HEK293 (cell line): ENCODE results near the gene TUBG2.
A peak's percentile ranks its signal among the peaks of the same experiment; 100 is the strongest.

Experiments
- CTCF ChIA-PET: fragments of 350-600 bp; formaldehyde crosslinking; extraction: SDS; loops from one replicate; lab custom pipeline; 2021; ENCODE audit warnings: antibody characterized with exemption; lab: Yijun Ruan, JAX
- POLR2A ChIA-PET: fragments of 300-600 bp; formaldehyde crosslinking; extraction: SDS; loops from one replicate; lab custom pipeline; 2020; ENCODE audit warnings: antibody characterized with exemption, inconsistent platforms; lab: Yijun Ruan, JAX
- H3K27ac ChIP-seq: fragments of 200-500 bp; sonication (Bioruptor generic); 2 replicates; pipeline ENCODE4 v1.5.1; 2014; ENCODE audit warnings: low read depth, low read length, control low read depth, inconsistent platforms; ENCODE audit errors: extremely low read depth
- H3K36me3 ChIP-seq, 2 experiments: fragments of 200-500 bp in 1 of 2; sonication (Bioruptor generic) in 1 of 2; 1 replicate in 1 of 2; 2 replicates in 1 of 2; pipeline ENCODE4 v1.5.1; 2014 to 2017; ENCODE audit warnings: inconsistent platforms in 2 of 2, low read length in 2 of 2; ENCODE audit not compliant: control insufficient read depth in 2 of 2, insufficient read depth in 1 of 2
- H3K4me1 ChIP-seq: fragments of 200-500 bp; sonication (Bioruptor generic); 2 replicates; pipeline ENCODE4 v1.5.1; 2014; ENCODE audit warnings: mild to moderate bottlenecking, low read length, inconsistent platforms; ENCODE audit not compliant: control insufficient read depth, insufficient read depth
- H3K4me3 ChIP-seq: 2 replicates; pipeline ENCODE4 v1.5.1; 2011; ENCODE audit warnings: low read depth, mild to moderate bottlenecking, control low read depth, low read length, moderate library complexity
- H3K9me3 ChIP-seq: fragments of 200-500 bp; sonication (Bioruptor generic); 2 replicates; pipeline ENCODE4 v1.5.1; 2014; ENCODE audit warnings: low read depth, low read length, inconsistent platforms; ENCODE audit not compliant: control insufficient read depth, insufficient read depth
- INSM2 ChIP-seq: fragments of 450-650 bp; formaldehyde crosslinking; IDR thresholded peaks from 2 replicates; pipeline ENCODE4 v1.5.1; 2016; ENCODE audit warnings: missing biosample characterization, missing genetic modification characterization
- KLF1 ChIP-seq: fragments of 450-650 bp; formaldehyde crosslinking; IDR thresholded peaks from 2 replicates; pipeline ENCODE4 v1.5.1; 2016; ENCODE audit warnings: missing biosample characterization, missing genetic modification characterization
- KLF7 ChIP-seq: fragments of 450-650 bp; formaldehyde crosslinking; IDR thresholded peaks from 2 replicates; pipeline ENCODE4 v1.5.1; 2016; ENCODE audit warnings: missing biosample characterization, missing genetic modification characterization, borderline replicate concordance
- PRDM2 ChIP-seq: fragments of 450-650 bp; formaldehyde crosslinking; IDR thresholded peaks from 2 replicates; pipeline ENCODE4 v1.5.1; 2016; ENCODE audit warnings: missing biosample characterization, missing genetic modification characterization, borderline replicate concordance
- ZBTB17 ChIP-seq: fragments of 450-650 bp; formaldehyde crosslinking; IDR thresholded peaks from 2 replicates; pipeline ENCODE4 v1.5.1; 2016; ENCODE audit warnings: missing biosample characterization, missing genetic modification characterization
- ZFHX2 ChIP-seq: fragments of 450-650 bp; formaldehyde crosslinking; conservative IDR thresholded peaks from 2 replicates; pipeline ENCODE4 v1.5.1; 2016; ENCODE audit warnings: missing biosample characterization, missing genetic modification characterization
- ZNF157 ChIP-seq: fragments of 450-650 bp; formaldehyde crosslinking; IDR thresholded peaks from 2 replicates; pipeline ENCODE4 v1.5.1; 2016; ENCODE audit warnings: missing biosample characterization, missing genetic modification characterization
- ZNF18 ChIP-seq: fragments of 450-650 bp; formaldehyde crosslinking; IDR thresholded peaks from 2 replicates; pipeline ENCODE4 v1.5.1; 2016; ENCODE audit warnings: missing biosample characterization, missing genetic modification characterization
- ZNF184 ChIP-seq: fragments of 450-650 bp; IDR thresholded peaks from 2 replicates; pipeline ENCODE4 v1.5.1; 2018; ENCODE audit warnings: missing biosample characterization, mild to moderate bottlenecking, missing genetic modification characterization
- ZNF239 ChIP-seq: fragments of 450-650 bp; formaldehyde crosslinking; IDR thresholded peaks from 2 replicates; pipeline ENCODE4 v1.5.1; 2016; ENCODE audit warnings: missing biosample characterization, missing genetic modification characterization
- ZNF248 ChIP-seq: fragments of 450-650 bp; formaldehyde crosslinking; IDR thresholded peaks from 2 replicates; pipeline ENCODE4 v1.5.1; 2017; ENCODE audit warnings: missing biosample characterization, missing genetic modification characterization
- ZNF280D ChIP-seq: fragments of 450-650 bp; formaldehyde crosslinking; IDR thresholded peaks from 2 replicates; pipeline ENCODE4 v1.5.1; 2016; ENCODE audit warnings: missing biosample characterization, missing genetic modification characterization
- ZNF302 ChIP-seq: fragments of 450-650 bp; formaldehyde crosslinking; IDR thresholded peaks from 2 replicates; pipeline ENCODE4 v1.5.1; 2016; ENCODE audit warnings: missing biosample characterization, missing genetic modification characterization, low read depth
- ZNF404 ChIP-seq: fragments of 450-650 bp; formaldehyde crosslinking; IDR thresholded peaks from 2 replicates; pipeline ENCODE4 v1.5.1; 2017; ENCODE audit warnings: missing biosample characterization, missing genetic modification characterization
- ZNF449 ChIP-seq: fragments of 450-650 bp; formaldehyde crosslinking; IDR thresholded peaks from 2 replicates; pipeline ENCODE4 v1.5.1; 2017; ENCODE audit warnings: missing biosample characterization, mild to moderate bottlenecking, missing genetic modification characterization, moderate library complexity
- ZNF621 ChIP-seq: fragments of 450-650 bp; formaldehyde crosslinking; IDR thresholded peaks from 2 replicates; pipeline ENCODE4 v1.5.1; 2017; ENCODE audit warnings: missing biosample characterization, missing genetic modification characterization

Gene TUBG2

GRCh38 chr17:42629411-42630009 is 29.6 kb upstream of the TUBG2 start (continued):
- no peak for TF ChIP-seq INSM2 (tag by site-specific recombination)
- TF ChIP-seq ZNF621 (tag by site-specific recombination) = no peak
- no peak for TF ChIP-seq ZNF248 (tag by site-specific recombination)
- TF ChIP-seq ZNF184 = no peak

GRCh38 chr17:42632949-42633444 is 26.1 kb upstream of the TUBG2 start:
- CTCF ChIA-PET = interaction anchor here (0.6 to 3.2 kb wide), 5 partner anchors 9 to 356 kb away, joined by 3 to 10 read pairs (median 4); partner anchors contain the start of gene PSMC3IP
- POLR2A ChIA-PET = interaction anchor here (0.7 to 1.6 kb wide), 4 partner anchors 24 to 56 kb away, joined by 3 to 7 read pairs (median 4); partner anchors contain the start of genes RETREG3 and TUBG1
- H3K4me1 ChIP-seq = no peaks in the 10 kb centered on the region
- H3K9me3 ChIP-seq = no peaks in the 10 kb centered on the region
- TF ChIP-seq KLF1 (tag by site-specific recombination) = peak; percentile 77
- TF ChIP-seq ZNF404 (tag by site-specific recombination) = no peak
- TF ChIP-seq ZFHX2 (tag by site-specific recombination) = peak; percentile 23; the same call in 1 of the 2 replicates
- TF ChIP-seq ZNF239 (tag by site-specific recombination) = no peak
- TF ChIP-seq ZNF449 = peak; percentile 84
- 0 out of 2 replicates have a peak, but pooled peaks have one; percentile 17 for TF ChIP-seq KLF7 (tag by site-specific recombination)
- peak; percentile 76 for TF ChIP-seq ZBTB17 (tag by site-specific recombination)
- TF ChIP-seq PRDM2 = no peak
- no peak for TF ChIP-seq ZNF280D
- no peak for TF ChIP-seq ZNF302 (tag by site-specific recombination)
- TF ChIP-seq ZNF157 (tag by site-specific recombination) = no peak
- TF ChIP-seq ZNF18 = no peak
- no peak overlapping the region for H3K4me3 ChIP-seq
- 0 out of 2 replicates have a peak overlapping the region, but pooled peaks have one; percentile 1 for H3K27ac ChIP-seq
- H3K36me3 ChIP-seq = no peaks in the 10 kb centered on the region
